Epithelial cell of esophagus (primary cell): ENCODE data around the gene DNAH11.

Source experiments
- DNase-seq: peaks from one replicate; pipeline ENCODE4 v3.0.0; 2010; ENCODE audit warnings: low read depth
- H3K4me3 ChIP-seq: 2 replicates; pipeline ENCODE4 v1.5.1; 2011; ENCODE audit warnings: mild to moderate bottlenecking, low read length, control low read depth
- TF ChIP-seq, protein P1 (sequence below): IDR thresholded peaks from 2 replicates; pipeline ENCODE4 v1.5.1; 2011; ENCODE audit warnings: low read depth, mild to moderate bottlenecking, low read length, control low read depth, inconsistent platforms; ENCODE audit not compliant: insufficient read depth; ENCODE audit errors: missing control alignments

Gene DNAH11

DNA sequence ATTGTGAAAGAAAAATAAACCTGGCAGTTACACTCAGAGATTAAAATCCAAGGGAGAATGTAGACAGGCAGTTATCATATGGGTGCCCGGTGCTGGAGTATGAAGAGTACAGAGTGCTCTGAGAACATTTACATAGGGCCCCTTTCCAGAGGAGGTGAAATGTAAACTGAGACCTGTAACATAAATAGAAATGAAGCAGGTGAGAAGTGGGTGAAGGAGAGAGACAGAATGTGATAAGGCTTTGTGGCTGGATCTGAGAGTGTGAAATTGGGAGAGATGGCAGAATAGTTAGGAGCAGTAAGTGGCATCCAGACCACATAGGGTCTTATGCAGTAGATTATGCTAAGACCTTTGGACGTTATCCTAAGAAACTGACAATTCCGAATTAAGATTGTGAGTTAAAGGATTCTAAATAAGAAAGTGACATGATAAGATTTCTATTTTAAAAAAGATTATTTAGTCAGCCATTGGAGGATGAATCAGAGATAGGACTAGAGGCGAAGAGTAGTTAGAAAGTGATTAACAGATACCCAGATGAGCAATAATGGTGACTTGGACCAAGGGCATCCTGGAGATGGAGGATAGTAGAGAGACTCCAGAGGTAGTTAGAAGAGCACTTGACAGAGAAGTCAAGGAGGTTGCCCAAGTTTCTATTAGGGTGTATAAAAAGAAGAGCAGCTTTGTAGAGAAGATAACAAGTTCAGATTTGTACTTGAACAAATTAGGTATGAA is 36.7 kb downstream of the DNAH11 start:
- TF ChIP-seq, protein P1, sequence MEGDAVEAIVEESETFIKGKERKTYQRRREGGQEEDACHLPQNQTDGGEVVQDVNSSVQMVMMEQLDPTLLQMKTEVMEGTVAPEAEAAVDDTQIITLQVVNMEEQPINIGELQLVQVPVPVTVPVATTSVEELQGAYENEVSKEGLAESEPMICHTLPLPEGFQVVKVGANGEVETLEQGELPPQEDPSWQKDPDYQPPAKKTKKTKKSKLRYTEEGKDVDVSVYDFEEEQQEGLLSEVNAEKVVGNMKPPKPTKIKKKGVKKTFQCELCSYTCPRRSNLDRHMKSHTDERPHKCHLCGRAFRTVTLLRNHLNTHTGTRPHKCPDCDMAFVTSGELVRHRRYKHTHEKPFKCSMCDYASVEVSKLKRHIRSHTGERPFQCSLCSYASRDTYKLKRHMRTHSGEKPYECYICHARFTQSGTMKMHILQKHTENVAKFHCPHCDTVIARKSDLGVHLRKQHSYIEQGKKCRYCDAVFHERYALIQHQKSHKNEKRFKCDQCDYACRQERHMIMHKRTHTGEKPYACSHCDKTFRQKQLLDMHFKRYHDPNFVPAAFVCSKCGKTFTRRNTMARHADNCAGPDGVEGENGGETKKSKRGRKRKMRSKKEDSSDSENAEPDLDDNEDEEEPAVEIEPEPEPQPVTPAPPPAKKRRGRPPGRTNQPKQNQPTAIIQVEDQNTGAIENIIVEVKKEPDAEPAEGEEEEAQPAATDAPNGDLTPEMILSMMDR = no peak
- peak; percentile 55 for DNase-seq
- no peak overlapping the region for H3K4me3 ChIP-seq

DNA sequence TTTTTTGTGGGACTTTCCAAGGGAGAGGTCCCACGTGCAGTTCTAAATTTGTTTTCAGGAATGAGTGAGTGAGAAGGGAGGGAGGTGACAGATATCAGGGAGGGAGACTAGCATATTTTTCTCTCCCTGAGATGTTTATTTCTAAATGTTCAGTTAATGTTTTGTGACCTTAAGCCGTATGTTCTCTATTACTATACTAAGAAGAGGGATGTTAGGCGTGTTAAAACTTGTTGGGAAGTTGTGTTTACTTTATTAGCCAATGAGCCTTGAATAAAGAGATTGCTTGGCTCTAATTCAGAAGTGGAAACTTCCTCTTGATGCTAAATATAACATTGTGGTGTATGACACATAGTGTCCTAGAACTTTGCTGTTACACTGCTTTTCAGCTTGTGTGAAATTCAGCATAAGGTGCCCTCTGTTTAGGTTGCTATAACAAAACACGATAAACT is 37.3 kb downstream of the DNAH11 start:
- DNase-seq = peak; percentile 93
- TF ChIP-seq, protein P1 = no peak
- no peak overlapping the region for H3K4me3 ChIP-seq

DNA sequence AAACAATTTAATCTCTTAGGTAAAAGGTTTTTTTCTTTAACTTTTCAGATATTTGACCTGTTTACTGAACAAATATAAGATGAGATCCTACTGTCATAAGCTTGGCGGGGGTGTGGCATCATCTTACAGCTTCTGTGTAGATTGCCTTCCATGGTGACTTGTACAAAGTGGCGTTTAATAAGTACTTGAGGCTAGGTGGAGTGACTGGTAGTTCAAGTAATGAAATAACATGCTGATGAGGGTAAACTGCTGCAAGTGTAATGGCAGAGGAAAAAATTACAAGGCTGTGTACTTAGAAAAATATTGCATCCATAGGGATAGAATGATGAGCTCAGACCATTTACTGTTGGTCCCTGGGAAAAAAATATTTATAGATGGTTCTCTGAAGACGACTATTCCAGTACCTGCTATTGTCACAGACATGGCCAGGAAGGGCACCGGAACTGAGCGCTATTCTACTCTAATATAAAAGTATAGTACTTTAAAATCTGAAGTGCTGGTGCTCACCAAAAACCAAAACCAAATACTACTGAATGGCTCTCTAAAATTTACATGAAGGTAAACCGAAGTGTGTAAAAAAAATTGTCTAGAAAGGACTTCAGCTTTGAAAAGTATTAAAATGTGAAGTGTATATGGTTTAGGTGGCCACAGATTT is 42.4 kb downstream of the DNAH11 start:
- H3K4me3 ChIP-seq = no peak overlapping the region
- no peak for DNase-seq
- TF ChIP-seq, protein P1 = no peak

DNA sequence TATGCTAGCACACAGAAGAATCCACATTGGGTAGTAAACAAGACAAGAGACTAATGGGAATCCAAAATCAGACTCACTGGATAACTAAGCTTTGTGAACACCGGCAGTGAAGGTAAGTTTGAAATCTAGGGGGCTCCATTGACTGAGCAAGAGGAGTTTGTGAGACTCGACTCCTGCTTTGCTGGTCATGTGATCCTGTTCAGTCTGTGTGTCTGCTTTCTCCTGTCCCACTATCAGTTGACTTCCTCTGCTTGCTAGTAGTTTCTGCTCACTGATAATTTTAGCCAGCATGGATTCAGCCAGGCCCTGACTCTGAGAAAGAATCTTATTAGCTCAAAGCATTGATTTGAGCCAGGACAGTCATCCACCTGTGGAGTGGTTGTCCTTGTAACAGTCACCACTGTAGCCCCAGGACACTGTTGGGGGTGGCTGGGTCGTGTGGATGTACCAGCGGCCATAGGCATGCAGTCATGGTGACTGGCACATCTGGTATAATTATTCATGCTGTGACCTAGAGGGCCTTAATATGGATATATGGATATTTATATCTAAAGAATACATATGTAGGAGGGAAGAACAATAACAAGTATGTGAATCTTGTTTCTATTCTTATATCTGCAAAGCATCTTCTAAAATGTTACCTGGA is 44.4 kb downstream of the DNAH11 start:
- TF ChIP-seq, protein P1 = no peak
- no peak overlapping the region for H3K4me3 ChIP-seq
- no peak for DNase-seq

DNA sequence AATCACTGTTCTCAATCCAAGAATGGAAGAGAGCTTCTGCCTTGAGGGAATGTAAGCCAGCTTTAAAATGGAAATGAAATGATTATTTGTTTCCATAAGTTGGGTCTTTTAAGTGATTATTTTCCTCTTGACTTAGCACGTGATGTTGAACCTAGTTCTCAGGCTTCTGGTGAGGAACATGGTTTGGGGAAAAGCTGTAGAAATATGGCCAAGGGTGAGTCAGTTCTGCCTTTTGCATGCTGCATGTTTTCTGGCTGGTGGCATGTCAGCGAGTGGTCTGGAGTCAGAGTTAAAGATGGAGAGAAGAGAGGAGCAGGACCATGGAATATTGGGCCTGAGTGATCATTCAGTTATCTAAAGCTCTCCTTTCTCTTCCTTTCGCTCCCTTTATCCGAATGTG is 54.0 kb downstream of the DNAH11 start:
- DNase-seq = no peak
- H3K4me3 ChIP-seq = no peak overlapping the region
- TF ChIP-seq, protein P1 = no peak

DNA sequence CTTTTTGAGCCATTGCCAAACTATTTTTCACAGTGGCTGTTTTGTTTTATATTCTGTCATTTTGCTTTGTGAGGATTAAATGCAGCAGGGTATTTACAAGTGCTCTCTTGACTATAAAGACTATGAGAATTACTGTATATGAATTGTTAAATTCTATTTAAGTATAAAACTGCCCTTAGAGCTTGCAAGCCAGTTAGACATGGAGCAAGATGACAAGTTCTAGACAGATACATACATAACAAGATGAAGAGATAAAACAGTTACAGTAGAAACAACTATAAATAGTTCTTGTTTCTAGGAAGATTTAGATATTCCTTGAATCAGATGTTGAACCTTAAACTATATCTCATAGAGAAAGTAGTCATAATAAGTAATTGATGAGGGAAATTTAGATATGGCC is 60.6 kb downstream of the DNAH11 start:
- TF ChIP-seq, protein P1 = no peak
- no peak for DNase-seq
- no peak overlapping the region for H3K4me3 ChIP-seq
